A673 (cell line): Measurements from ENCODE around the gene UBE2E1. TPM values are rescaled to one million over a fixed set of nuclear protein-coding genes. Genes with fewer than 3 reads are reported as not detected.
A peak's percentile ranks its signal among the peaks of the same experiment; 100 is the strongest.

Experiments
- BruUV-seq: library from RNA; stranded (reverse); fragments of 400-500 nt; replicated peaks from 2 replicates; lab custom pipeline; 2021; lab: Mats Ljungman, UMichigan
- CTCF ChIA-PET: fragments of 300-600 bp; sonication (Branson Sonifier 250); formaldehyde crosslinking; loops from one replicate; lab custom pipeline; 2022; ENCODE audit warnings: antibody characterized with exemption; lab: Charles Lee
- POLR2A ChIA-PET: fragments of 300-600 bp; sonication (Branson Sonifier 250); formaldehyde crosslinking; loops from one replicate; lab custom pipeline; 2022; ENCODE audit warnings: antibody characterized with exemption; ENCODE audit not compliant: low non-redundant PET; lab: Charles Lee
- DNase-seq: peaks from one replicate; pipeline ENCODE4 v3.0.0-alpha.2; 2015; ENCODE audit warnings: low spot score
- H3K27ac ChIP-seq: fragments of 200-600 bp; sonication (generic); 2 replicates; pipeline ENCODE4 v1.5.1; 2016; ENCODE audit warnings: mixed run types, low read depth, mild to moderate bottlenecking, mixed read lengths, antibody characterized with exemption, low read length; ENCODE audit not compliant: poor library complexity, severe bottlenecking
- H3K27me3 ChIP-seq: fragments of 200-600 bp; sonication (generic); replicated peaks from 2 replicates; pipeline ENCODE4 v1.6.1; 2017; ENCODE audit warnings: mixed run types, low read depth, mild to moderate bottlenecking, mixed read lengths, antibody characterized with exemption, low read length; ENCODE audit not compliant: insufficient read depth, poor library complexity
- H3K36me3 ChIP-seq: fragments of 200-600 bp; sonication (generic); 2 replicates; pipeline ENCODE4 v1.6.1; 2016; ENCODE audit warnings: mixed run types, mild to moderate bottlenecking, mixed read lengths, antibody characterized with exemption, low read length; ENCODE audit not compliant: insufficient read depth, poor library complexity, severe bottlenecking
- H3K4me1 ChIP-seq: fragments of 200-600 bp; sonication (generic); 2 replicates; pipeline ENCODE4 v1.6.1; 2017; ENCODE audit warnings: mixed run types, mild to moderate bottlenecking, mixed read lengths, antibody characterized with exemption, low read length; ENCODE audit not compliant: insufficient read depth, poor library complexity, severe bottlenecking
- H3K4me3 ChIP-seq: fragments of 200-600 bp; sonication (generic); 2 replicates; pipeline ENCODE4 v1.5.1; 2016; ENCODE audit warnings: low read depth, mixed run types, mild to moderate bottlenecking, mixed read lengths, low read length; ENCODE audit not compliant: poor library complexity, severe bottlenecking
- H3K9me3 ChIP-seq: fragments of 200-600 bp; sonication (generic); 2 replicates; pipeline ENCODE4 v1.6.1; 2016; ENCODE audit warnings: mixed run types, low read depth, mild to moderate bottlenecking, mixed read lengths, antibody characterized with exemption, low read length; ENCODE audit not compliant: poor library complexity, severe bottlenecking
- EZH2 ChIP-seq: fragments of 200-600 bp; sonication (generic); IDR thresholded peaks from 2 replicates; pipeline ENCODE4 v1.6.1; 2017; ENCODE audit warnings: borderline replicate concordance, low read depth, mild to moderate bottlenecking, mixed read lengths, antibody characterized with exemption, low read length; ENCODE audit not compliant: poor library complexity, severe bottlenecking
- intact Hi-C: fragments of 100-400 bp; cut with micrococcal nuclease; formaldehyde crosslinking; loops from one replicate; pipeline ENCODE4 v1.10.0; 2022; ENCODE audit not compliant: unreplicated experiment
- total RNA-seq: library from RNA; stranded (reverse); gene quantifications from 2 replicates; pipeline ENCODE4 v1.2.3, GENCODE V29; 2021
- TF ChIP-seq, protein P1 (sequence below): fragments of 300-800, 200-600 bp; sonication (generic); conservative IDR thresholded peaks from 2 replicates; pipeline ENCODE4 v1.5.1; 2017; ENCODE audit warnings: low read depth, mild to moderate bottlenecking, antibody characterized with exemption, low read length, moderate library complexity, mixed read lengths

The UBE2E1 gene
- total RNA-seq, 1 experiment from 2014 or later: 144 TPM

DNA sequence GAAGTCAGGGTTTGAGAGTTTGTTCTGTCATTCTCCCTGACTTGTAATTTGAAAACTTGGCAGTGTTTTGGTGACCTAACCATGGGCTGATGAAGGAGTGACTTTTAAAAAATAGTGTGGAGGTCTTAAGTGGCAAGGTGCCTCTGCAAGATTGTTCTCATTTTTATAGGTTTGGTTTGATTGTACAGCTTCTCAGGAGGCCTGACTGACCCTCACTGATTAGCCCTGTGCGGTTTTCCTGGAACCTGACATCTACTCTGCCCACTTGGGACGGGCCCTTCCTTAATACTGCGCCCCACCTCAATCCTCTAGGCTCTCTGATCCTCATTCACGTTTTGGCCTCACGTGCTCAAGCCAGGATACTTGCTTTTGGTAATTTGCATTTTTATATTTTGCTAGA, 2.8 kb downstream of the UBE2E1 start:
- no TSS peak for BruUV-seq
- peaks cover 21% of the 10 kb centered on the region for H3K36me3 ChIP-seq
- no peak overlapping the region for H3K27ac ChIP-seq
- no peak for DNase-seq
- CTCF ChIA-PET: no interaction called here
- H3K27me3 ChIP-seq: no peaks in the 10 kb centered on the region
- H3K4me3 ChIP-seq: peak overlapping the region; percentile 91
- TF ChIP-seq EZH2: no peak
- TF ChIP-seq, protein P1, sequence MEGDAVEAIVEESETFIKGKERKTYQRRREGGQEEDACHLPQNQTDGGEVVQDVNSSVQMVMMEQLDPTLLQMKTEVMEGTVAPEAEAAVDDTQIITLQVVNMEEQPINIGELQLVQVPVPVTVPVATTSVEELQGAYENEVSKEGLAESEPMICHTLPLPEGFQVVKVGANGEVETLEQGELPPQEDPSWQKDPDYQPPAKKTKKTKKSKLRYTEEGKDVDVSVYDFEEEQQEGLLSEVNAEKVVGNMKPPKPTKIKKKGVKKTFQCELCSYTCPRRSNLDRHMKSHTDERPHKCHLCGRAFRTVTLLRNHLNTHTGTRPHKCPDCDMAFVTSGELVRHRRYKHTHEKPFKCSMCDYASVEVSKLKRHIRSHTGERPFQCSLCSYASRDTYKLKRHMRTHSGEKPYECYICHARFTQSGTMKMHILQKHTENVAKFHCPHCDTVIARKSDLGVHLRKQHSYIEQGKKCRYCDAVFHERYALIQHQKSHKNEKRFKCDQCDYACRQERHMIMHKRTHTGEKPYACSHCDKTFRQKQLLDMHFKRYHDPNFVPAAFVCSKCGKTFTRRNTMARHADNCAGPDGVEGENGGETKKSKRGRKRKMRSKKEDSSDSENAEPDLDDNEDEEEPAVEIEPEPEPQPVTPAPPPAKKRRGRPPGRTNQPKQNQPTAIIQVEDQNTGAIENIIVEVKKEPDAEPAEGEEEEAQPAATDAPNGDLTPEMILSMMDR: no peak
- H3K9me3 ChIP-seq: no peaks in the 10 kb centered on the region
- peaks cover 25% of the 10 kb centered on the region for H3K4me1 ChIP-seq
- intact Hi-C loops: no loop called here
- POLR2A ChIA-PET: no interaction called here

DNA sequence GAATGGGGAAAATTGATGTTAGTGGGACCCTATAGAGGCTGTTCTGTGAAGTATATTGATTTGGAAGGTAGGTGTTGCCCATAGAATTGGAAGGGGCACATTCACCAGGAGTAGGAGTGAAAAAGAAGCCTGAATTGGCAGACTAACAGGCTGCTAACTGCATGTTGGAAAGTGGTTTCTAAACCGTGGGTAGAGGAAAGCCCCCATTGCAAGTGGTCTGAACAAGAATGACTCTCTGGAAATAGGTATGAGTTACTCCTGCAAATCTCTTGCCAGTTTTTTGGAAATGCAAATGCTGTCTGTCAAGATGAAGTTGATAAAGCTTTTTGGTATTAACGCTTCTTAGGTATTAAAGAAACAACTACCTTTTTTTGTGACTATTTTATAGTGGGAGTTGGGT, 3.5 kb downstream of the UBE2E1 start:
- CTCF ChIA-PET: no interaction called here
- H3K27me3 ChIP-seq: no peaks in the 10 kb centered on the region
- peaks cover 25% of the 10 kb centered on the region for H3K36me3 ChIP-seq
- POLR2A ChIA-PET: no interaction called here
- no TSS peak for BruUV-seq
- peaks cover 27% of the 10 kb centered on the region for H3K4me1 ChIP-seq
- no peak for DNase-seq
- H3K27ac ChIP-seq: no peak overlapping the region
- TF ChIP-seq, protein P1: no peak
- intact Hi-C loops: no loop called here
- peak overlapping the region; percentile 63 for H3K4me3 ChIP-seq
- no peaks in the 10 kb centered on the region for H3K9me3 ChIP-seq

DNA sequence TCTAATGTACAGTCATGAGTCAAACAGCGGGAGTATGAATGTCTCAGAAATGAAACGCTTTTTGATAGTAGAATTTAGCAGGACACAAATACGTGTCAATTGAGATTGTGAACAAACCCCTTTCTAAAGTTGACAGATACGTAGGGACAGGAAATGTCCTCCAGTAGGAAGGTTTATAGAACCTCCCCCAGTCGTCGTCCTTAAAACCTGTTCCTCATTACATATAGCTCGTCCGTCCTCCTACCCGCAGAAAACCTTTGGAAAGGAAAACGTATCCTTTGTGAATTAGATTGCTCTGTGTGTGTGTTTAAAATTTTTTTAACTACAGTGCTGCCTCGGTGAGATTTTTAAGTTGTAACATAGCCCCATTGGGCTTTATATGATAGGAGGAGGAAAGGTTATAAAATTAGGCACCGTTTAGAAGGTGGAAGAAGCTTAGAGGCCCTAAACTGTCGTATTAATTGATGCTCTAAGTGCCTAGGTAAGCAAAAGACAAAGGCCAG, 4.1 kb downstream of the UBE2E1 start:
- TF ChIP-seq, protein P1: no peak
- TF ChIP-seq EZH2: no peak
- intact Hi-C loops: no loop called here
- DNase-seq: peak; percentile 25
- BruUV-seq: no TSS peak
- peak overlapping the region; percentile 63 for H3K4me3 ChIP-seq
- H3K9me3 ChIP-seq: no peaks in the 10 kb centered on the region
- H3K4me1 ChIP-seq: peaks cover 27% of the 10 kb centered on the region
- ChIA-PET POLR2A (no interaction called here), CTCF (no interaction called here)
- H3K27ac ChIP-seq: peak overlapping the region; percentile 87
- no peaks in the 10 kb centered on the region for H3K27me3 ChIP-seq
- peaks cover 25% of the 10 kb centered on the region for H3K36me3 ChIP-seq
